GM19238 (cell line): ENCODE data around the gene ARHGAP29.
"Not testable (repeated sequence)": the region's sequence is repeated elsewhere in the genome, so short reads cannot be mapped to it uniquely, and the experiment has no call there.

Experiments
- DNase-seq: peaks from one replicate; pipeline ENCODE4 v3.0.0; 2011; ENCODE audit warnings: low spot score; ENCODE audit not compliant: insufficient read length

Gene ARHGAP29

DNA sequence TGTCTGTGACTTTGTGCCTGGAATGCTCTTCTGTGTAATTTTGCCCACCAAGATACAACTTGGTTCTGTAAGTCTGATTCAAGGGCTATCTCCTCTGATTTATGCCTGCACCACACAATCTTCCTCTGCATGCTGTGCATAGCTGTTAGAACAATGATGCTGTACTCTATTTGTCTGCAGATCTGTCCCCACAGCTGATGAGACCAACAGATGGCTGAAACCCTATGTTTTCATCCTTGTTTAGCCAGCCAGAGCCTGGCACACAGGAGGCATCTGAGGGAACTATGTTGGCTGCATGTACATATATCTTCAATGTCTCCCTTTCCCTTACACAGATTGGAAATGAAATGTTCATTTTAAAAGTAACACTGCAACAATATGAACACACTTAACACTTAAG lies 58.5 kb downstream of the ARHGAP29 start:
- DNase-seq, result no peak

GRCh38 chr1:94169126-94169525 lies 68.3 kb downstream of the ARHGAP29 start:
- DNase-seq, result no peak

GRCh38 chr1:94165843-94166242 lies 71.5 kb downstream of the ARHGAP29 start:
- no peak for DNase-seq

- DNase-seq, result not testable (repeated sequence)
These were observed 72.5 kb downstream of the ARHGAP29 start for GRCh38 chr1:94164885-94165284.

DNA sequence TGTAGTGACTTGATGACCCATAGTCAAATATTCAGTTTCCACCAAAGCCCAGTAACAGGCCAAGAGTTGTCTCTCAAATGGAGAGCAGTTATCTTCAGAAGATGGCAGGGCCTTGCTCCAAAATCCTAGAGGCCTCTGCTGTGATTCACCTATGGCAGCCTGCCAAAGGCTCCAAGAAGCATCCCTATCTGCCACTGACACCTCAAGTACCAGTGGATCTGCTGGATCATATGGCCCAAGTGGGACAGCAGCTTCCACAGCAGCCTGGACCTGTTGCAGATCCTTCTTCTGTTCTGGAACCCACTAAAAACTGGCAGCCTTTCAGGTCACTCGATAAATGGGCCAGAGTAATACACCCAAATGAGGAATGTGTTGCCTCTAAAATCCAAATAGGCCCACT lies 73.3 kb downstream of the ARHGAP29 start:
- not testable (repeated sequence) for DNase-seq

DNA sequence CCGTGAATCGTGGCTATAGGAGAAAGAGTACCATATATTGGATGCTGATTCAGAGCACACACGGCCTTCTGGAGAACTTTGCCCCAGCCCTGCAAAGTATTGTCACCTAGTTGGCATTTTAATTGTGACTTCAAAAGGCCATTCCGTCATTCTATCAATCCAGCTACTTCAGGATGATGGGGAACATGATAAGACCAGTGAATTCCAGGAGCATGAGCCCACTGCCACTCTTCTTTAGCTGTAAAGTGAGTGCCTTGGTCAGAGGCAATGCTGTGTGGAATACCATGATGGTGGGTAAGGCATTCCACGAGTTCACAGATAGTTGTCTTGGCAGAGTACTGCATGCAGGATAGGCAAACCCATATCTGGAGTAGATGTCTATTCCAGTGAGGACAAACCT lies 74.1 kb downstream of the ARHGAP29 start:
- not testable (repeated sequence) for DNase-seq

DNA sequence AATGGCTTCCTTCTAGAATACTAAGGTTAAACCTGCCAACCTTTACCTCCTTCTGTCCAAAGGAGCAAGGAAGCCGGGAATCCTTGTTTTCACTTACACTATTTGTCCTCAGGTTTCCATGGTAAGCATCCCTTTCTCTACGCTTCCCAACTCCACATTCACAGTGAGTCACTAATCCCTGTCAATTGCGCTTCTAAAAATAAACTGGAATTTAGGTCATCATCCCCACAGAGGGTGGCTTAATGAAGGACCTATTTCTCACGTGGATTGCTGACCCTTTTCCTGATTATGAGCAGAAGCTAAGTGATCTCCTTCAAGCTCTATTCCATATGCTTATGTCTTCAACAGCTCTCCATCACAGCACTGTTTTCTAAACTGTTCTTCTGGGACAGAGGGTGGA lies 76.6 kb downstream of the ARHGAP29 start:
- DNase-seq, result no peak

DNA sequence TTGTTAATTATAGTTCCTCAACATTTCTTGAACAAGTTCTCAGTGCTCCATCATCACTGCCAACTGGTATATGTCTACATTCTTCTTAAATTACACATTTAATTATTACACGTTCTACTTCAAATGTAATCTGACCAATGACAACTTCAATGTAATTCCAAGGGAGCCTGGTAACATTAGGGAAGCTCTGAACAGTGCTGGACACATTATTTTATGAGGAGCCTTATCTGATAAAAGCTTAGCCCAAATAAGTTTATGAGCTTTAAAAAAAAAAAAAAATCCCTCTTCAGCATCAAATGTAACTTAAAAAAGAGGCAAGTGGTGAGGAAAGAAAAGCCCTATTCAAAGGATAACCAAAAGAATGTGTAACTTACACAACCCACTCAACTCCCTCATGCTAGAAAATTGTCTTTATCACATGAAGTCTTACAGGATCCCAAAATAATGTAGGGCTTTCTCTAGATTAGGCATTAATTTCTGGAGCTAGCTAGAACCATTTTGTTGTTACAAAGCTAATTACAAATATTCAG lies 81.2 kb downstream of the ARHGAP29 start:
- DNase-seq, result no peak

DNA sequence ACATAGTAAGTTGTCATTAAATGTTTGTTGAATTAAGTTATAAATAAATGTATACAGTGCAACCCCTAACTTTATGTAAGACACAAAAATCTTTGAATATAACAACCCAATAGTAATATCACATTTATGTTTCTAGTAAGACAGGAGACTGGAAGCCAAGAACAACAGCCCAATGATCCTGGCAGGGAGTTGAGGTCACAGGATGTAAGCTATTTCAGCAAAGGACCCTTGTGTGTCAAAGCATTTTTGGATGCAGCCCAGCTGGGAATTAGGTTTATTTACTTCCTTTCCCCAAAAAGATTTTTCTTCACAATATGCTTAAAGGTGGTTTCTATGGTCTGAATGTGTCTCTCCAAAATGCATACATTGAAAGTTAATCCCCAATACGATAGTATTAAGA lies 82.4 kb downstream of the ARHGAP29 start:
- no peak for DNase-seq

- no peak for DNase-seq
These were observed 84.3 kb downstream of the ARHGAP29 start for GRCh38 chr1:94153133-94153532.

- not testable (repeated sequence) for DNase-seq
These were observed 88.2 kb downstream of the ARHGAP29 start for GRCh38 chr1:94149166-94149565.

GRCh38 chr1:94146273-94146672 lies 91.1 kb downstream of the ARHGAP29 start:
- DNase-seq, result no peak

DNA sequence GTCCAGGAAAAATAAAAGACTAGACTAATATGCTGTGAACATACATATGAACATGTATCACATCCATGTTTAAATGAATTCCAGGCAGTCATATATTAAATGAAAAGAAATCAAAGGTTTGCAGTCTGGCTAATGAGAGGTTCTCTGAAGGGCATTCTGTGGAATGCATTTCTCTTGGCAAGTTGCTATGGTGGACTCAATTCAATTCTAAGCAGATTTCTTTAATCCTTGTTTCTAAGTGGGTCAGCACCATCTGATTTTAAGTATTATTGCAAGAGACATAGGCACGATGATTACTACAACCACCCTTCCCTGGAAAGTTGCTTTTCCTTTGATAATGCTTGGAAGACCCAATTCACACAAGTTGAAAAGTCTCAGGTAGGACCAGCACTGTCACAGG lies 92.5 kb downstream of the ARHGAP29 start:
- DNase-seq, result no peak

DNA sequence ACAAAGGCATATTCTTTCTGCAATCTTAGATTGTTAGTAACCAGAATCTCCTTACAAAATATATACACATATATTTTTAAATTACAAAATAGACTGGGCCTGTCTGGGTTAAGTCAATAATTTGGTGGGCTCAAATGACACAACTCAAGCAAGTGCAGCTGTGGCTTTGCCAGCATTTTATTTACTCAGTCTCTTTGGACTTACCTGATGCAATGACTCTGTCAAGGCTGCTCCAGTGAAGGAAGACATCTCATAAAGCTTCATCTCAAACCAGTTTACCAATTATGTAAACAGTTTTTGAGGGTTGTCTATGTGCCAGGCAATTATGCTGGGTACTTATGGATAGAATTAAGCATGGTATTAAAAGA lies 93.6 kb downstream of the ARHGAP29 start:
- DNase-seq, result no peak

GRCh38 chr1:94143173-94143808 lies 94.1 kb downstream of the ARHGAP29 start:
- DNase-seq, result no peak

- no peak for DNase-seq
These were observed 94.8 kb downstream of the ARHGAP29 start for GRCh38 chr1:94142583-94142982.

DNA sequence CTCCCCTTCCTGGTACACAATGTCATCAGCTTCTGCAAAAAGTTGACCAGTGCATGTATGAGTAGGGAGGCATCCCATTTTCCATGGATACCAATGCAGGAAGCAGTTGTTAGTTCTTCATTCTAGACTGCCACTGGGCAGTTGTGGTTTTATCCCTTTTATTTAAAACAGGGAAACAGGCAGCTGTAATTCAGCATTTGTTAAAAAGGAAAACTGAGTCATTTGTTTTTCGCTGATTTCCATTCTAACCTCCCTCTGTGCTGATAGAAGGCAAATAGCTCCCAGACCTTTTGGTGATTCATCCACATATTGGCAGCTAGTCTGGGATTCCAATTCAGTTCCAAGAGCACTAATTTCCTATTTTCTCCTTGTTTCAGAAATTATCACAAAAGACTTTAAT lies 95.4 kb downstream of the ARHGAP29 start:
- DNase-seq, result no peak

GRCh38 chr1:94132111-94132510 lies 105.3 kb downstream of the ARHGAP29 start:
- no peak for DNase-seq

DNA sequence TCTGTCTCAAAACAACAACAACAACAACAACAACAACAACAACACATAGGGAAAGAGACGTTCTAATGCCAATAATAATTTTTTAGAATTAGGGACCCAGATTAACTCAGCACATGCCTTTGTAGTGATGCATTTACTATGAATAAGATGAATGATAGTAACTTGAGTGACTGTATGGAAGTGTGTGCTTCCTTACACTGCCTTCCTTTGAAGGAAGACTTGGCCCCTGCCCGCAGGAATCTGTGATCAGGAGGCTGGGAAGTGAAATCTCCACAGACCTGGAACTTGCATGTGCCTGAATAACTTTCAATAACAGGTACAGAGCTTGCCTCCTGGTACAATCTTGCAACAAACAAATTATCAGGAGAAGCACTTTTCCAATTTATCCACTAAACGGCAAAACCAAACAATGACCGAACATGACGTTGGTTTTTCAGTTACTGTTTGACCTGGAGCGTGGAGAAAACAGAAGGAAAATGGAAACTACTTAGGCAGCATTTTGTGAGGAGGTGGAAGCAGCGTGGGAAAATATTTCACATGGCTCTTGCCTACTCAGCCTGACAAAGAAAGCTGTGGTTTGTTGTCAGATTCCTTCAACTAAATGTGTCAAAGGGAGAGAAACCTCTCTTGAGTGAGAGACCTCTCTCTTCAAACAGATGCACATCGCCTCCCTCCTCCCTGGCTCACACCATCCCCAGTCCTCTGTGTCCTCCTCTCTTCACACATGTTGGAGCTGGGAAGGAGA lies 106.4 kb downstream of the ARHGAP29 start:
- DNase-seq, result no peak

GRCh38 chr1:94126651-94127050 lies 110.7 kb downstream of the ARHGAP29 start:
- no peak for DNase-seq

- DNase-seq, result no peak
These were observed 111.6 kb downstream of the ARHGAP29 start for GRCh38 chr1:94125551-94126514.

DNA sequence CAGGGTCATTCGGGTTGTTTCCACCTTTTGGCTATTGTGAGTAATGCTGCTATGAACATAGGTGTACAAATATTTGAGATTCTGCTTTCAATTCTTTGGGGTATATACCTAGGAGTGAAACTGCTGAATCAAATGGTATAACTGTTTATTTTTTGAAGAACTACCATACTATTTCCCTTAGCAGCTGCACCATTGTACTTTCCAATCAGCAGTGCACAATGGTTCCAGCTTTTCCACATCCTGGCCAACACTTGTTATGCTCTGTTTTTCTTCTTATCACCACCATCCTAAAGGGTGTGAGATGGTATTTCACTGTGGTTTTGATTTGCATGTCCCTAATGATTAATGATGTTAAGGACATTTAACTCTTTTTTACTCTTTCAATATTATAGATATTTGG lies 112.8 kb downstream of the ARHGAP29 start:
- no peak for DNase-seq
